Spinal cord (tissue), 10 donors: Measurements from ENCODE around the gene BCL2A1. TPM values are rescaled to one million over a fixed set of nuclear protein-coding genes. Genes with fewer than 3 reads are reported as not detected.

Experiments used
- DNase-seq, 6 donors: peaks; one replicate each; pipeline versions ENCODE4 v3.0.0 to v3.0.0-alpha.2; 2013 to 2015; ENCODE audit warnings: low spot score in 6 of 6, low read depth in 4 of 6
- H3K27ac ChIP-seq: one replicate; pipeline ENCODE4 v1.5.1; 2013; ENCODE audit warnings: low read depth, low read length, control low read depth
- H3K27me3 ChIP-seq: one replicate; pipeline ENCODE4 v1.6.1; 2013; ENCODE audit warnings: low read length; ENCODE audit not compliant: control insufficient read depth, insufficient read depth
- H3K36me3 ChIP-seq: one replicate; pipeline ENCODE4 v1.6.1; 2013; ENCODE audit warnings: low read length; ENCODE audit not compliant: control insufficient read depth, insufficient read depth
- H3K4me1 ChIP-seq: one replicate; pipeline ENCODE4 v1.6.1; 2013; ENCODE audit warnings: low read length; ENCODE audit not compliant: control insufficient read depth, insufficient read depth
- H3K4me3 ChIP-seq: one replicate; pipeline ENCODE4 v1.5.1; 2013; ENCODE audit warnings: low read depth, low read length, control low read depth
- H3K9me3 ChIP-seq: one replicate; pipeline ENCODE4 v1.6.1; 2013; ENCODE audit warnings: low read length; ENCODE audit not compliant: control insufficient read depth, insufficient read depth
- WGBS: methylation state at CpG from one replicate; pipeline ENCODE4 v1.1.5; 2013; ENCODE audit warnings: missing lambda C conversion rate; ENCODE audit not compliant: insufficient coverage; 5-methylcytosine and 5-hydroxymethylcytosine counted together
- polyA plus RNA-seq, 2 donors: library from polyadenylated mRNA; unstranded; fragments of 120-200 nt; gene quantifications; one replicate each; pipeline ENCODE4 v1.2.1, GENCODE V29; 2013; ENCODE audit not compliant: insufficient read length in 2 of 2
- total RNA-seq, 2 donors: library from RNA; depleted of rRNA in 1 of 2; stranded (reverse); fragments of 120-200 nt in 1 of 2; fragments of >200 nt in 1 of 2; gene quantifications; one replicate each; pipeline versions ENCODE4 v1.2.3 to v1.2.4, GENCODE V29; 2013 to 2014
- donor health status: healthy.

The BCL2A1 gene
- total and polyA plus RNA-seq, 4 donors, result 0.32 to 9.7 (median 0.38) TPM

DNA sequence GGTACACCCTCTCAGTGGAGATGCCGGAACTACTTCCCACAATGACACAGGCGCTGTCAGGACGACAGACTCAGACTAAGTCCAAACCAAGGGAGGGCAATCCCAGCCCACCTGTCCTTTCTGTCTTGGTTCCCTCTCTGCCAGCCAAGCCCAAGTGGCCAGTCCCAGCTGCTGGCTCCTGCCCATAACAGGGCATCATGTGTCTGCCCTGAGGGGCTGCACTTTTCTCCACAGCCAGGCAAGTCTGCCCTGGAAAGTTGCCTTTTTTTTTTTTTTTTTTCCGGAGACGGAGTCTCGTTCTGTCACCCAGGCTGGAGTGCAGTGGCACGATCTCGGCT, 20.0 kb upstream of the BCL2A1 start:
- no peak overlapping the region for H3K27ac ChIP-seq
- H3K9me3 ChIP-seq, result no peaks in the 10 kb centered on the region
- 92% methylated on average over 5 of the region's 8 CpGs for WGBS
- H3K36me3 ChIP-seq, result no peaks in the 10 kb centered on the region
- no peak overlapping the region for H3K4me3 ChIP-seq
- no peaks in the 10 kb centered on the region for H3K4me1 ChIP-seq
- DNase-seq, result no peak
- H3K27me3 ChIP-seq, result peaks cover 3% of the 10 kb centered on the region

- no peaks in the 10 kb centered on the region for H3K4me1 ChIP-seq
- WGBS, result 98% methylated on average over 4 of the region's 8 CpGs
- H3K9me3 ChIP-seq, result no peaks in the 10 kb centered on the region
- no peak overlapping the region for H3K27ac ChIP-seq
- peaks cover 3% of the 10 kb centered on the region for H3K27me3 ChIP-seq
- H3K36me3 ChIP-seq, result no peaks in the 10 kb centered on the region
- no peak for DNase-seq
- H3K4me3 ChIP-seq, result no peak overlapping the region
Measured at GRCh38 chr15:79990280-79990996, 19.4 kb upstream of the BCL2A1 start.

- Histone ChIP-seq H3K36me3 (no peaks in the 10 kb centered on the region), H3K27me3 (peaks cover 3% of the 10 kb centered on the region), H3K9me3 (no peaks in the 10 kb centered on the region), H3K4me3 (no peak overlapping the region), H3K27ac (no peak overlapping the region), H3K4me1 (no peaks in the 10 kb centered on the region)
- DNase-seq, result no peak
- WGBS, result 81% methylated on average over 5 of the region's 5 CpGs
Measured at GRCh38 chr15:79989682-79990081, 18.7 kb upstream of the BCL2A1 start.

GRCh38 chr15:79989183-79989582, 18.2 kb upstream of the BCL2A1 start:
- Histone ChIP-seq H3K27ac (no peak overlapping the region), H3K4me3 (no peak overlapping the region), H3K4me1 (no peaks in the 10 kb centered on the region), H3K36me3 (no peaks in the 10 kb centered on the region), H3K27me3 (peaks cover 3% of the 10 kb centered on the region), H3K9me3 (no peaks in the 10 kb centered on the region)
- DNase-seq, result no peak
- WGBS, result 90% methylated on average over 1 of the region's 2 CpGs

GRCh38 chr15:79988448-79989117, 17.6 kb upstream of the BCL2A1 start:
- peaks cover 3% of the 10 kb centered on the region for H3K27me3 ChIP-seq
- no peaks in the 10 kb centered on the region for H3K36me3 ChIP-seq
- no peaks in the 10 kb centered on the region for H3K9me3 ChIP-seq
- 100% methylated on average over 3 of the region's 3 CpGs for WGBS
- DNase-seq, result no peak
- H3K4me1 ChIP-seq, result no peaks in the 10 kb centered on the region
- H3K27ac ChIP-seq, result no peak overlapping the region
- no peak overlapping the region for H3K4me3 ChIP-seq

DNA sequence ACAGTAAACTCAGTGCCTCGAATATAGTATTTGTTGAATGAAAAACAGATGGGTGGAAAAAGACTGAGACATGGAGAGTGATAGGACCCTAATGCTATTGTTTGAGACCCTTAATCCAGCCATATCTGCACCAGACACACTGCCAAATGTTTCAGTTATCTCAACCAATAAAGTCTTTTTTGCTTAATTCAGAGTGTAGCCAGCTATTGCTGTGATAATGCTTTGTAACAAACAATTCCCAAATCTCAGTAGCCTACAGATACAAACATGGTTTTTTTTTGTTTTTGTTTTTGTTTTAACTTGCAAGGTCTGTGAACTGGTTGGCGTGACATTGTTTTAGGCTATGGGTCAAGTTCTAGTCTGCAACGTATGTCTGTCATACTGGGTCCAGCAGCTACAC, 17.0 kb upstream of the BCL2A1 start:
- no peaks in the 10 kb centered on the region for H3K36me3 ChIP-seq

DNA sequence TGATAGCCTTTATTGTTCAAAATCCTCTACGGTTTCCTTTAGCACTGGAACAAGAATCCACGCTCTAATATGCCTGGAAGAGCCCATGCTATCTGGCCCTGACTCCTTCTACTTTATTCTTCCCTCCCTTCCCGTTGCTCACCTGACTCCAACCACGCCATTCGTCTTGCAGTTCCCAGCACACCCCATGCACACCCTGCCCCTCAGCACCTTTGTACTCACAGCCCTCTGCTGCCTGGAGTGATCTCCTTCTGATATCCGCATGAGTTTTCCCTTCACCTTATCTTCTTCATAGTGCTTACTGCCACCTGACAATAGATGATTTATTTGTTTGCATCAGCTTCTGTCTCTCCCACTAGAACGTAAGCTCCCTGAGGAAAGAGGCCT, 16.6 kb upstream of the BCL2A1 start:
- H3K27me3 ChIP-seq, result peaks cover 3% of the 10 kb centered on the region
- DNase-seq, result no peak
- no peaks in the 10 kb centered on the region for H3K4me1 ChIP-seq
- no peak overlapping the region for H3K4me3 ChIP-seq
- WGBS, result 91% methylated on average over 5 of the region's 7 CpGs
- no peak overlapping the region for H3K27ac ChIP-seq
- no peaks in the 10 kb centered on the region for H3K36me3 ChIP-seq
- no peaks in the 10 kb centered on the region for H3K9me3 ChIP-seq

More for the DNA sequence above, 17.0 kb upstream of the BCL2A1 start:
- H3K4me1 ChIP-seq, result no peaks in the 10 kb centered on the region
- H3K9me3 ChIP-seq, result no peaks in the 10 kb centered on the region
- no peak for DNase-seq
- H3K27me3 ChIP-seq, result peaks cover 3% of the 10 kb centered on the region
- no peak overlapping the region for H3K4me3 ChIP-seq
- 77% methylated on average over 2 of the region's 3 CpGs for WGBS
- no peak overlapping the region for H3K27ac ChIP-seq

- H3K9me3 ChIP-seq, result no peaks in the 10 kb centered on the region
- no peaks in the 10 kb centered on the region for H3K36me3 ChIP-seq
- no peak overlapping the region for H3K4me3 ChIP-seq
- WGBS, result 77% methylated on average over 3 of the region's 7 CpGs
- peaks cover 10% of the 10 kb centered on the region for H3K4me1 ChIP-seq
- H3K27ac ChIP-seq, result no peak overlapping the region
- H3K27me3 ChIP-seq, result no peaks in the 10 kb centered on the region
- no peak for DNase-seq
Measured at GRCh38 chr15:79981831-79982455, 10.9 kb upstream of the BCL2A1 start.

- 71% methylated on average over 3 of the region's 5 CpGs for WGBS
Measured at GRCh38 chr15:79978655-79979514, 7.9 kb upstream of the BCL2A1 start.

More at GRCh38 chr15:79978655-79979514, 7.9 kb upstream of the BCL2A1 start:
- no peak overlapping the region for H3K4me3 ChIP-seq
- H3K4me1 ChIP-seq, result peaks cover 10% of the 10 kb centered on the region
- no peaks in the 10 kb centered on the region for H3K36me3 ChIP-seq
- H3K9me3 ChIP-seq, result no peaks in the 10 kb centered on the region
- H3K27me3 ChIP-seq, result no peaks in the 10 kb centered on the region
- peak in 5 of 6 donors; percentile 17 to 76 (median 43) for DNase-seq
- H3K27ac ChIP-seq, result peak overlapping the region; percentile 35
